ENCODE measurements around the gene TSHZ1. TPM values are rescaled to one million over a fixed set of nuclear protein-coding genes. Genes with fewer than 3 reads are reported as not detected.
A peak's percentile ranks its signal among the peaks of the same experiment; 100 is the strongest.

Gene TSHZ1
- total and polyA plus RNA-seq, 2 of the 8 experiments (the other 6 are each of a cell fraction or from before 2014, with no cell fraction given), result 0.03 to 0.32 TPM

GRCh38 chr18:75209129-75209950 lies 1.3 kb upstream of the TSHZ1 start, which contains the start of gene PTGR3 (continued):
- peak; percentile 54 for TF ChIP-seq KDM4A (IDR thresholded peaks at IDR 0.05; ENCODE audit: low read depth, low read length, severe bottlenecking)
- TF ChIP-seq JUN (IDR thresholded peaks at IDR 0.05; ENCODE audit: low read depth, low read length), result no peak
- TF ChIP-seq, protein P1, sequence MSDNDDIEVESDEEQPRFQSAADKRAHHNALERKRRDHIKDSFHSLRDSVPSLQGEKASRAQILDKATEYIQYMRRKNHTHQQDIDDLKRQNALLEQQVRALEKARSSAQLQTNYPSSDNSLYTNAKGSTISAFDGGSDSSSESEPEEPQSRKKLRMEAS (IDR thresholded peaks at IDR 0.05), result peak; percentile 13; the same call in 1 of the 2 replicates
- 0 out of 2 replicates have a peak, but pooled peaks have one; percentile 10 for TF ChIP-seq TAF1 (IDR thresholded peaks at IDR 0.05; ENCODE audit: low read depth, low read length)
- peak; percentile 57; the same call in 1 of the 2 replicates for TF ChIP-seq SUZ12 (IDR thresholded peaks at IDR 0.05; ENCODE audit: low read length)
- TF ChIP-seq BRCA1 (IDR thresholded peaks at IDR 0.05; ENCODE audit: low read depth, low read length), result no peak
- TF ChIP-seq CBX8 (IDR thresholded peaks at IDR 0.05; ENCODE audit: borderline replicate concordance, low read depth, low read length), result no peak
